ENCODE data around the gene TVP23C. TPM values are rescaled to one million over a fixed set of nuclear protein-coding genes. Genes with fewer than 3 reads are reported as not detected.

The TVP23C gene
- total and polyA plus RNA-seq, 2 of the 8 experiments (the other 6 are each of a cell fraction or from before 2014, with no cell fraction given) = 2.9 to 9.6 TPM

DNA sequence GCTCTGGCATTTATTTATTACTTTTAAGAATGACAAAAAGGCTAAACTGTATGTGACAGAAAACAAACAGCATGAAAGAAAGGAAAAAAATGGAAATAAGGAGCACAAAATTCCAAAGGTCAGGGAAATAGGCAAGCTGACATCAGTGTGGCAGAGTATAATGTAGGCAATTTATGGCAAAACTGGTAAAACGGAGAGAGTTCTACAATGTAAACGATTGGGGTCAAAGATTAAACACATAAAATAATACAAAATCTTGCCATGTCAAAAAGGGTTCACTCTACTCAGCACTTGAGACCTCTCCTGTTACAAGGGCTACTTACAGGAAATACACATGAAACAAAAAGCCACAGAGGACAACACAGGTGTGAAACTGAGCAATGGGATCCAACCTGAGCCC is 48.8 kb downstream of the TVP23C start:
- H2BK120ac ChIP-seq (replicated peaks; ENCODE audit: low read depth, low read length) = no peak overlapping the region
- no peaks in the 10 kb centered on the region for H3K4me1 ChIP-seq (replicated peaks in 1 of 4; ENCODE audit: control insufficient read depth in 3 of 4, insufficient read depth in 4 of 4, low read length in 3 of 4)
- peaks cover 0 to 3% of the 10 kb centered on the region in 2 experiments for H4K20me1 ChIP-seq (replicated peaks in 1 of 2; ENCODE audit: control insufficient read depth in 1 of 2, insufficient read depth in 2 of 2, low read length in 2 of 2)
- no peaks in the 10 kb centered on the region for H3K23me2 ChIP-seq (ENCODE audit: low read depth, low read length)
- H3K56ac ChIP-seq (replicated peaks; ENCODE audit: insufficient read length, low read depth, low read length) = no peak overlapping the region
- ChIA-PET POLR2A (ENCODE audit: partially characterized antibody) (interaction anchor here (1.8 kb wide), 1 partner anchor 11 kb away, joined by 6 read pairs; no protein-coding TSS in a partner anchor), CTCF (ENCODE audit: partially characterized antibody) (interaction anchor here (2.6 kb wide), 1 partner anchor 12 kb away, joined by 16 read pairs; no protein-coding TSS in a partner anchor)
- 87% methylated on average over 2 of the region's 2 CpGs; no CpG with 5 or more reads in 1 of the 2 experiments for WGBS, 2 experiments (ENCODE audit: extremely low coverage in 1 of 2, insufficient coverage in 1 of 2, insufficient read length in 1 of 2, insufficient replicate concordance in 2 of 2, low coverage in 1 of 2, low lambda C conversion rate in 2 of 2, missing lambda C conversion rate in 1 of 2)
- peaks cover 2% of the 10 kb centered on the region; the same call in 1 of the 2 replicates for H3K79me1 ChIP-seq (ENCODE audit: low read depth, low read length)
- H2BK5ac ChIP-seq (ENCODE audit: low read depth, low read length) = no peak overlapping the region
- no peak overlapping the region for H3K27ac ChIP-seq (ENCODE audit: low read depth, low read length)
- H3K9ac ChIP-seq (replicated peaks in 1 of 4; ENCODE audit: extremely low read depth in 1 of 4, low read depth in 3 of 4, low read length in 3 of 4) = no peak overlapping the region
- H3K4me2 ChIP-seq (ENCODE audit: insufficient read depth in 1 of 2, low read depth in 2 of 2, low read length in 2 of 2) = no peak overlapping the region
- no peak overlapping the region for H3K4me3 ChIP-seq (ENCODE audit: extremely low read depth in 1 of 4, insufficient read depth in 2 of 4, low read depth in 3 of 4, low read length in 4 of 4)
- peaks cover 0 to 19% (median 14%) of the 10 kb centered on the region in 4 experiments; a peak in 5 of 8 replicates for H3K36me3 ChIP-seq (ENCODE audit: control insufficient read depth in 2 of 4, insufficient read depth in 4 of 4, low read length in 3 of 4)
- H3K23ac ChIP-seq (ENCODE audit: insufficient read length) = no peak overlapping the region
- no peak overlapping the region for H3K14ac ChIP-seq (ENCODE audit: insufficient read length)
- no peak overlapping the region for H3K18ac ChIP-seq (ENCODE audit: extremely low read depth, low read length)
- no peak overlapping the region for H4K5ac ChIP-seq (ENCODE audit: insufficient read length, low read depth, low read length)
- H2BK12ac ChIP-seq (ENCODE audit: low read depth, low read length) = no peak overlapping the region
- H2AK5ac ChIP-seq (ENCODE audit: low read depth, low read length) = no peak overlapping the region
- H3K9me3 ChIP-seq (ENCODE audit: insufficient read depth in 2 of 2, low read depth in 1 of 2, low read length in 1 of 2) = no peaks in the 10 kb centered on the region
- no peak overlapping the region for H2BK20ac ChIP-seq (ENCODE audit: low read length)
- FAIRE-seq (no peak), DNase-seq (ENCODE audit: low read depth in 1 of 2, low spot score in 2 of 2) (no peak)
- H3K27me3 ChIP-seq (replicated peaks in 1 of 4; ENCODE audit: control insufficient read depth in 3 of 4, extremely low read depth in 1 of 4, insufficient read depth in 3 of 4, low read length in 3 of 4) = no peaks in the 10 kb centered on the region
- H3K79me2 ChIP-seq (ENCODE audit: control insufficient read depth in 1 of 2, insufficient read depth in 2 of 2, low read length in 2 of 2) = no peaks in the 10 kb centered on the region
- H4K91ac ChIP-seq (replicated peaks; ENCODE audit: insufficient read length, low read length) = no peak overlapping the region
- no peak overlapping the region for H4K8ac ChIP-seq (ENCODE audit: extremely low read depth, insufficient read depth, low read length)
- H2AFZ ChIP-seq (ENCODE audit: low read length) = no peak overlapping the region
- no peak overlapping the region for H2BK15ac ChIP-seq (ENCODE audit: low read length)
- H3K4ac ChIP-seq (replicated peaks; ENCODE audit: insufficient read length, low read depth, low read length) = no peak overlapping the region
- TF ChIP-seq SIX5 (IDR thresholded peaks at IDR 0.05; ENCODE audit: low read depth, low read length) (no peak), ZNF274 (IDR thresholded peaks at IDR 0.05; ENCODE audit: borderline replicate concordance, extremely low read depth, low read length) (no peak), PHF8 (conservative IDR thresholded peaks at IDR 0.05; ENCODE audit: low read depth, low read length) (no peak), TAF1 (IDR thresholded peaks at IDR 0.05; ENCODE audit: low read depth, low read length) (no peak), EZH2 (IDR thresholded peaks at IDR 0.05; ENCODE audit: low read depth, low read length, severe bottlenecking) (no peak), ASH2L (IDR thresholded peaks at IDR 0.05; ENCODE audit: low read length) (no peak), RFX5 (IDR thresholded peaks at IDR 0.05; ENCODE audit: borderline replicate concordance, low read depth, low read length) (no peak), GTF2F1 (IDR thresholded peaks at IDR 0.05; ENCODE audit: borderline replicate concordance, low read depth, low read length) (no peak), HDAC6 (IDR thresholded peaks at IDR 0.05; ENCODE audit: low read depth, low read length) (no peak), TAF7 (optimal IDR thresholded peaks at IDR 0.05; ENCODE audit: borderline replicate concordance, low read depth, low read length) (no peak), RBBP5 (IDR thresholded peaks at IDR 0.05; ENCODE audit: borderline replicate concordance, low read depth, low read length) (no peak), RXRA (IDR thresholded peaks at IDR 0.05; ENCODE audit: insufficient read depth, low read depth, low read length) (no peak), CBX5 (IDR thresholded peaks at IDR 0.05; ENCODE audit: low read depth, low read length) (no peak)
- TF ChIP-seq, protein P1, sequence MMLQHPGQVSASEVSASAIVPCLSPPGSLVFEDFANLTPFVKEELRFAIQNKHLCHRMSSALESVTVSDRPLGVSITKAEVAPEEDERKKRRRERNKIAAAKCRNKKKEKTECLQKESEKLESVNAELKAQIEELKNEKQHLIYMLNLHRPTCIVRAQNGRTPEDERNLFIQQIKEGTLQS (IDR thresholded peaks at IDR 0.05; ENCODE audit: insufficient read depth, low read depth, low read length) = no peak
